NCI-H2081 (cell line): ENCODE measurements around the gene RABL3.
"Not testable (repeated sequence)": the region's sequence is repeated elsewhere in the genome, so short reads cannot be mapped to it uniquely, and the experiment has no call there.

Experiments
- DNase-seq, 2 experiments: peaks; one replicate each; lab custom pipeline; 2025; lab: John Stamatoyannopoulos, UW

The RABL3 gene

DNA sequence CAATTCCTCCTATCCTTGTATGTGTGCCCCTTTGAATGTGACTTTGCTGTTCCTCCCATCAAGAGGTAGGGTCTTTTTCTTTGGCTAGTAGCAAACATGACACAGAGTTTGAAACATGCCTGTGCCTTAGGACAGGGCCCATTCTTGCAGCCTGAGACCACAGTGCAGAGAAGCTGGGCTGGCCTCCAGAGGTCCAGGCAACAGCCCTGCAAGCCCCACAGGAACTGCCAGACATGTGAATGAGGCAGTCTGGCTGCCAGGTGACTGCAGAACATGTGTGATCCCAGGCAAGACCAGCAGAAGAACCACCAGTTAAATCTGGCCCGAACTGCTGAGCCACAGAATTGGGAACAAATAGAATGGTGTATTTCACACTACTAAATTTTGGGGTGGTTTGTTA is 59.1 kb downstream of the RABL3 start:
- DNase-seq, result no peak

DNA sequence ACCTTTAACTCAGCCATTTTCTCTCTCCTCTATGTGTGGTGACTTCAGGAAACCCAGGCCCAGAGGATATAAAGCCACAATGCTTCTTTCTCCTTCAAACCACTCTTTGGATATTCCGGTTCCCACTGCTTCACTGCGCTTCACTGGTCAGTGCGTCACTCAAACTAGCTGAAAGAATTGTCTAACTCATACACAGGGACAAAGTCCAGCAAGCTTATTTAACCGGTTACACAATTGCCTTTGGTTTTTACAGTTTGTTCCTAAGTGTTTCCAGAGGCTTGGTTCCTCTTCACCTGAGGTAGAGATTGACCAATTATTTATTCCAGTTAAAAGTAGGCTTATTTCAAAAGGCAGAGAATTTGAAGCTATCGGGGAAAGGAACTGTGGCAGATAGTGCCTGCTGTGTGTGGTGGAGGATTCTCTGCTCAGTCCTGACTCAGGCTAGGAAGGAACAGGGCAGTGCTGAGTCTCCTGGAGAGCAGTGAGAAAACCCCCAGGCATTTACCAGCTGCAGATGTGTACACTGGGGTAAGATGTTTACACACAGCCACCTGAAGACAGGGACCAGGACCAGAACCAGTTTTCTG is 60.1 kb downstream of the RABL3 start, which contains the start of gene HGD:
HGD (minus strand) TSS at position 145 of the 587 bp plus-strand sequence; CDS start at position 17, 128 bp downstream.
- no peak for DNase-seq

DNA sequence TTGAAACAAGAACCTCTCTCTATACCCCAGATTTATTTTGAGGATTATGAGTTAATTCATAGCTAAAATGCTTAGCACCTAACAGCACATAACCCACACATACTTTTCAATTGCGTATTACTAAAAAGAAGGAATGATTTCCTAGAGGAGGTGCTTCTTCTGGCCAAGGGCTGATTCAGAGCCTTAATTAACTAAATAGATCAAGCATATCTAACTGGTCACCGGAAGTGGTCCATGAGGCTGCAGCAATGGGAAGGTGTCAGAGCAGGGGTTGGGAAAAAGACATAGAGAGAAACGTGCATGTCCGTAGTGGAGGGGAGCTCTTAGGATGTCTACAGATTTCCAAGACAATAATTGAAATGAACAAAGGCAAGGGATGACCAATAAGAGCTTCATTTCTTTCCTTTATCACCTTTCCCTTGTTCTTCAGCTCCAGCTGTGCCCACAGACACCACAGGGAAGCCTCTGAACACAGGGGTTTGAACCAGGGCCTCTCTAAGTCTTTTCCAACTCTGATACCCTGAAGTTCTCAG is 60.7 kb downstream of the RABL3 start:
- DNase-seq, result no peak

DNA sequence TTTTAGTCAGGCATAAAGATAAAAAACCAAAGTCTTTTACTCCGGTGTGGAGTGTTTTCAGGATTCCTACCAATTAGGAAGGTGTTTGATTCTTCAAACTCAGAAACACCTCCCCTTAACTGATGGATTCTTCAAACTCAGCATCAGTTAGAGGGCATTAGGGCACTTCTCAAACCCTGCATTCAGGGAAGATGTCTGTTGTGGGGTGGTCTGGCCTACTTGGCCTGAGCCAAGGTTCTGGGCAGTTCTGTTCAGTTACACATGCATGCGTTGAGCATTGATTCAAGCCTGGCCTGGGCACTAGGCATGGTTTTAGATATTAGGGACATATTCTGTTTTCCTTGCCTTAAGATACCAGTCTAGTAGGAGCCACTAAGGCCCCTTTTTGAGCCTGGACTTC is 61.3 kb downstream of the RABL3 start:
- DNase-seq, result no peak

DNA sequence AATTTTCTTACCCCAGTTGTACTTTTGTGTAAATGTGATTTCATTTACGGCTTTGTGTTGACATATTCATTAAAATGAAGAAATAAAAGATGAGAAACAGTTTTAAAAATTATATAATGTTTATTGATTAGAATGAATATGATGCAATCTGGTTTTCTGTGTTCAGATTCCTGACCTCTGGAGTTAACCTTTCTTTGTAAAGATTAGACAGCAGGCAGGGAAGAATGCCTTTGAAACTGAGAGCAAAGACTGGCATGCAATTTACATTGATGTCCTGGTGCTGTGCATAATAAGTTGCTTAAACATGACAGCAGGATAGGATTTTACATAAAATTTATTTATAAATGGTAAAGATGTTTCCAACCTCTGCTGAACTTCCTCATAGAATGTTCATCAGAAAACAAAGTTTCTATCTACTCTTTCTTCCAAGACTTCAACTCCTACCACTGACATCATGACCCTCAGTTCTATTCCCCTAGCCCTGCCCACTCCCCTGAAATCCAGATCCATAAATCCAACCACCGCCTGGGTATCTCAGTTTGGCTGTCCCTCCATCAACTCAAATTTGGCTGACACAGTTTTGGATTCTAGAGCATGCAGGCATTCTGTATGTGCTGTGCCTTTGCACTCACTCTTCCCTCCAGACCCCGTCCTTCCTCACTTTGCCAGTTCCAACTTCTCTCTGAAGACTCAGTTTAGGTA is 62.0 kb downstream of the RABL3 start:
- DNase-seq, result no peak

DNA sequence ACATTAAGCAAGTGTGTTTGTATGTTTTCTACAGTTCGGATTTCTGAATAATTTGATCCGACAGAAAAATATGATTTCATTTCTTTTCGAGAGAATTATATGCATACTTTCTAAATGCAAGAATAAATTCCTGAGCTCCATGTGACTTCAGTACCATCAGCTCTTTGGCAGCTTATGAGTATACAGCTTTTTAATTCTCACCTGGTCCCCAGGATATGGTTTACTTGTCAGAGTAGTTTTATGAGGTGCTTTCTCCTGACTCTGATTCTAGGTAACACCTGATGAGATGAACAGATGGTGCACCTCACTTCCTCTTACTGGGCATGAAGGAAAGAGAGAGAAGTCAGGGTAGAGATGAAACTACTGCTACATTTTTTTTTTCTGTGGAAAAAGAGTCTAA is 63.3 kb downstream of the RABL3 start:
- no peak for DNase-seq

DNA sequence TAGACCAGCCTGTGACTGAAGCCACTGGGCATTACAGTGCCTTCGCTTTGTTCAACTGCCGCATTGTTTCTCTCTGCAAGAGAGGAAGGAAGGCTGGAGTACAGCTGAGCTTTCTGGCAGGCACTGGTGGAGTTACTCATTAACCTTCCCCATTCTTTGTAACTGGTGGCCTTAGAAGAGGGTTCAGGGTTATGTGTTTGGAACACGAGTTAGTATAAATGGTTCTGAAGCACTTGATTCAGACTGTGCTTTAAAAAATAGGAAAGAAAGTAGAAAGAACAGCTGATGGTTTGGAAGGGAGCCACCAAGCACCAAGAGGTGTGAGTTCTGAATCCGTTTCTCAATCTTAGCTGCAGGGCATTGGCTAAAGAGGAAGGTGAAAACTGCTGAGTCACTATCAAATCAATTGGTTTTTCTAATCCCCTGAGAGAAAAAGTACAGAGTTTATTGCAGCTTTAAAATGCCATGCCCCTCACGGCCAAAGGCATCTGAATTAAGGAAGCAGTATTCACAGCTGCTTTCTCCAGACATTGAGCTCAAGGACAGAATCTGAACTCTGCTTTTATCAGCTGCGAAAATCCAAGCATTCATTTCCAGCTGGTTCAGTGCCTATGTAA is 63.9 kb downstream of the RABL3 start:
- no peak for DNase-seq

DNA sequence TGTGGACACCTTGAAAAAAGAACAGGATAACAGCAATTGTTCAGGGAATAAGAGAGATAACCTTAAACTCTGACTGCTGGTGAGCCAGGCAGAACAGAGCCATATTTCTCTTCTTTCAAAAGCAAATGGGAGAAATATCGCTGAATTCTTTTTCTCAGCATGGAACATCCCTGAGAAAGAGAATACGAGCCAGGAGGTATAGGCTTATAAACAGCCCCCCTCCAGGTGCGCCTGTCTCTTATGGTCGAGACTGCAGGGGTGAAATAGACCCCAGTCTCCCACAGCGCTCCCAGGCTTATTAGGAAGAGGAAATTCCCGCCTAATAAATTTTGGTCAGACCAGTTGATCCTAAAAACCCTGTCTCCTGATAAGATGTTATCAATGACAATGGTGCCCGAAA is 65.1 kb downstream of the RABL3 start:
- DNase-seq, result not testable (repeated sequence)

DNA sequence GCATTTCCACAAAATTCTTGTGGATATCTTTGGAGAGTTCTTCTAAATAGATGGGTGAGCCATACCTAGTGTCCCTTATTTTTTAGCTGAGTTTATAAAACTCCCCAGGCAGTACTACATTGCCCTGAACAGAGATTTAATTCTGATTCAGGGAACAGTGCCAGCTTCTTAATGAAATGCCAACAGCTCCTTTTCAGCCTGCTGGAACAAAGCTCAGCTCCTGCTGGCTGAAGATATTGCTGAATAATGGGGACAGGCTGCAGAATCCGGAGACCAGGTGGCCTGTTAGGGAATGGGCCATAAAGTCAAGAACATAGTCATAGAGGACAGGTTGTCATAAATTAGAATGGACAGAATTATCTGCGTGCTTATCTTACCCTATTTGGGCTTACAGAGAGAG is 69.2 kb downstream of the RABL3 start:
- DNase-seq, result no peak

DNA sequence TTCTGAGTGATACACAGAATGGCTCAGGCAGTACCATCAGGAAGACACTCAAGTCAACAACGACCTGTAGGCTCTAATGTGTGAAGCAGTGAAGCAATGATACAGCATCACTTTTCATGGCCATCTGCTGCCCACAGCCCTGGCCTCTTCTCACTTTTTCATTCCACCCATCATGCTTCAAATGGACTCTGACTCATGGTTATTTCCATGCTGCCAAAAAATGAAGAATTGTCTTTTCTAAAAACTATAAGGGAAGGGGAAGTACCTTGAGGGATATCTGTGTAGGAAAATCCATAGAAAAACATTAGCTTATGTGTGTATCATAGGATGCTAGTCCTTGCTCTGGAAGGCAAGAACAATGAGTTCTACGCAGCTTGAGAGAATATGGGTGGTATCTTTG is 71.7 kb downstream of the RABL3 start:
- DNase-seq, result no peak

DNA sequence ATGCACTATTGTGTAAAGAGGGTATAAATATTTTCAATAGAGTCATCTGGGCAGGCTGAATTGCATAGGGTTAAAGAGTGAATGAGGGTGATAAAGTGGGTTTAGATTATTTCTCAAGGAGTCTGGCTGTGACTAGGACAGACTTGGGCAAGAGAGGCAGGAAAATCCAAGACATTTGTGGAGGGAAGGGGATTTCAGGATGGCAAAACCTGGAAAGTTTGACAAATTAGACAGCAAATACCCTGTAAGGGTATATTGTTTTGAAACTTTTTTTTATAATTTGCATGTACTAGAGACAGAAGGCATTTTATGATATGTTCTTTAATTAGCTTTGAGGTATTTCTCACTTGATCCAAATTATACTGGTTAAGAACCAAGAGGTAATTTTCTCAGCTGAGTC is 77.4 kb downstream of the RABL3 start:
- no peak for DNase-seq

DNA sequence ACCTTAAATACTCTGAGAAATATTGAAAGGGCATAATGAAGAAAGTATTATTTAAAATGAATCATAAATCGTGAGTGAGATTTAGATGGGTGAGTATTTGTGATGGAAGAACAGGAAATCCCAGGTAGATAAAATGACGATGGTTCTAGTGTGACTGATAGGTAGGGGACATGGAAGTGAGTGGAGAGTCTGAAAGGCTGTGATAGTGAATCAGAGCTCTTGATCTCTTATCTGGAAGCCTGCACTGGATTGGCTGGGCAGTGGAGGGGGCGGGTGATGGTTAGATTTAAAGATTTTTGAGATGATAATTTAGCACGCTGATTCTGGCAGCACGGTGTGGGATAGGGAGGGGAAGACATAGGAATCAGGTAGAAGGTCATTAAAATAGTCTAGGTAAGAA is 80.4 kb downstream of the RABL3 start:
- no peak for DNase-seq

DNA sequence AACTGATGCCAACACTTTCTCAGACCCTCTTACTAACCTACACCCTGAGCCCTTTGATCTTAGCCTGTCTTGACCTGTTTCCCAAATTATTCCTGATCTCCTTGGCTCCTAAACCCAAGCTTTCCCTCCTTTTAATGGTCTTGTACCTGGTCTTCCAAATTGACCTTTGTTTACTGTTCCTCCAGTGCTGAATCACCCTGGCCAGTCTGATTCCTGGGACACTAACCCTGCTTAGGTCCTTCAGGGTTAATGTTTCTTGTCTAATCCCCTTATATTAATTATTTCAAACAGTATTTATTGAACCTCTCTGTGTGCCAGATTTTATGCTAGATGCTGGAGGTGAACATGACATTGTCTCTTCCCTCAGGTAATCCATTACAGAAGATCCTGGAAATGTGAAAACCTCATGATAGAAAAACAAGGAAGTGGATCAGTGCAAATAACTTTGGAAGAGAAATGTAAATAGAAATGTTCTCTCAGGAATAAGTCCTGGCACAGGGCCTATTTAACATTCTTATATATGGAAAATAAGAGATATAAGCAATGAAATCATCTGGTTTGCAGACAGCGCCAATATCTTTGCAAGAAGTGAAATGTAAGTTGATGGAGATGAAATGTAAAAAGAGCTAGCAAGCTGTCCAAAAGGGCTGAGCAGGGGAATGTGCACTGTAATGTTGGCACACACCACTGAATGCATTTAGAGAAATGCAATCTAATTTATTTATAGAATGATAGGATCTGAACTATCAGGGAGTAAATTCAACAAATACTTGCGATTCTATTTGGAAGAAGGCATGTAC is 81.0 kb downstream of the RABL3 start:
- DNase-seq, result no peak

DNA sequence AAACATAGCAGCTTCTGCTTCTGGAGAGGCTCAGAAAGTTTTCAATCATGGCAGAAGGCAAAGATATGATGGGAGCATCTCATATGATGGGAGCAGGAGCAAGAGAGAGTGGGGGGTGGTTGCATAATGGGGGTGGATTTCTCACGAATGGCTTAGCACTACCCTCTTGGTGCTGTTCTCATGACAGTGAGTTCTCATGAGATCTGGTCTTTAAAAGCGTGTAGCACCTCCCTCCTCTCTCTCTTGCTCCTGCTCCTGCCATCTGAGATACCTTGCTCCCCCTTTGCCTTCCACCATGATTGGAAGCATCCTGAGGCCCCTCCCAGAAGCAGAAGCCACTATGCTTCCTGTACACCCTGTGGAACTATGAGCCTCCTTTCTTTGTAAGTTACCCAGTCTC is 82.5 kb downstream of the RABL3 start:
- no peak for DNase-seq

DNA sequence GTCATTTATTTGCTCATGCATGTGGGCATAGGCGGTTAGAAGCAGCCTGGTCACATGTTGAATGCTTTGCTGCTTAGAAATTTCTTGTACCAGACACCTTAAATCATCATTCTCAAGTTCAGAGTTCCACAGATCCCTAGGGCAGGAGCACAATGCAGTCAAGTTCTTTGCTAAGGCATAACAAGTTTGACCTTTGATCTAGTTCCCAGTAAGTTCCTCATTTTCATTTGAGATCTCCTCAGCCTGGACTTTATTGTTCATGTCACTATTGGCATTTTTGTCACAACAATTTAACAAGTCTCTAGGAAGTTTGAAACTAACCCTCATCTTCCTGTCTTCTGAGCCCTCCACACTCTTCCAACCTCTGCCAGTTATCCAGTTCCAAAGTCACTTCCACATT is 83.0 kb downstream of the RABL3 start:
- DNase-seq, result no peak

DNA sequence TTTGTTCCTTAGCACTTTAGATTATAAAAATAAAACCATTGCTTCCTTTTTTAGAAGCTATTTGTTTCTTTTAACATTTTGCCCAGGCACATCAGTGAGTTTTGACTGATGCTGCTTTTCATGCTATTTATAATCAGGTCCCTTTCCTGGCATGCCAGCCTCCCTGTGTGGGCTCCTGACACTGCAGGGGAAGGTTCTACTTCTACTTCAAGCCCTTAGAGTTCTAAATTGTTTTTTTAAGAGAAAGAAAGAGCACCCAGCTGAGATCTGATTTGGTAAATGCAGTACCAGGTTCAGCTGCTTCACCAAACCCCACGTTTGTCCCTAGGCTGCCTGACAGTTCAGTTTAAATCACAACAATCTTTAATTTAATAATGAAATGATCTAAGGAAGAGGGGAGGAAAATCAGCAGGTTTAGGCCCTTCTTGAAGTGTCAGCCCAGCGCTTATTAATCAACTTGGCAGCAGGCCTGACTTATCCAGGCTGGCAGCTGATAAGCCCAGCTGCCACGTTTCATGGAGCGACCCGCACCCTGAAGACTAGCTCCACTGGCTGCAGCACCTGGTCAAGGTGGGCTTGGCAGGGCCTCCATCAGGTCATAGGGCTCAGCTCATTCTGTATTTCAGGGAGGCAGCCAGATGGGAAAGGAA is 89.3 kb downstream of the RABL3 start:
- no peak for DNase-seq

DNA sequence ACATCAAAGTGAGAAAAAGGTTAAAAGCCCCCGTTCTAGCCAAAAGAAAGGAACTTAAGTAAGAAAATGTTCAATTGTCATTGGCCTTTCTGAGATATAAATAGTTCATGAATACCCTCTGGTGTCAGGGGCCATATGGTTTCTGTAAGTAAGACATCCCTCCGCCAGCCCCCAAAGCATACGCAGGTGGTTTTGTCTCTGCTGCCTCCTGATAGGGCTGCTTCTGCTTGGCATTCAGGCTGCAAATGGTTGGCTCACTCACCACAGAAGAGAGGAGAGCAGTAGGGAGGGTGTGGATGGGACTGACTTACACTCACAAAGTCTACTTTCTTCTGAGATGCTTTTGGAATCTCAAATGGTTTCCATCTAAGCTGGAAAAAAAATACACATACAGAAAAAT is 90.0 kb downstream of the RABL3 start:
- DNase-seq, result no peak

DNA sequence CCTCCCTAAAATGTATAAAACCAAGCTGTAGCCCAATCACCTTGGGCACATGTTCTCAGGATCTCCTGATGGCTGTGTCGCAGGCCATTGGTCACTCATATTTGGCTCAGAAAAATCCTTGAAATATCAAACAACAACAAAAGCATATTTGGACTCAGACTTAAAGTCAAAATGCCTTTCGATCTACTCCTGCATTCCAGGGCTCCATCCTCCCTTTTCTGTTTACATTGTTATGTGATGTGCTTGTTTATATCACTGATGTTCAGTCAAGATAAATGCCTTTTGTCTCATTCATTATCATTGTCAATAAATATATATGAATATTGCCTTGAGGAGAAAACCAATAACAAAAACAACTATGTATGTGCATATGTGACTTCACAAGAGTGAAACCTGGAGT is 92.0 kb downstream of the RABL3 start:
- no peak for DNase-seq

DNA sequence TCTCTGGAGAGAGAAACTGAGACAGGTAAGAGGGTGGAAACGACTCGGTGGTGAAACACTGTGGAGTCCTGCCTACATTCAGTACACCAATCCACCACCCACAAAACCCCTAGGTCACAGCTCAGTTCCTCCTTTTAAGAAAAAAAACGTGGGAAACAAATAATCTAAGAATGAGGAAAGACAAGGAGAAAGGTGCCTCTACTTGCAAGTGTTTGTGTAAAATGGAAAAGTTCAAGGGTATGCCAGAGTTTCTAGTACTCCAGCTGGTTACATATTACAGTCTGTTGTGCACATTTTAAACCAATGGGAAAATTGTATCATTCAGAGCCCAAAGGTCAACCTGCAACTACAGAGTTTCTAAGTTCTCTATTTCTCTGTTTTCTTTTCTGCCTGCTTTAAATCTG is 92.5 kb downstream of the RABL3 start:
- DNase-seq, result no peak

DNA sequence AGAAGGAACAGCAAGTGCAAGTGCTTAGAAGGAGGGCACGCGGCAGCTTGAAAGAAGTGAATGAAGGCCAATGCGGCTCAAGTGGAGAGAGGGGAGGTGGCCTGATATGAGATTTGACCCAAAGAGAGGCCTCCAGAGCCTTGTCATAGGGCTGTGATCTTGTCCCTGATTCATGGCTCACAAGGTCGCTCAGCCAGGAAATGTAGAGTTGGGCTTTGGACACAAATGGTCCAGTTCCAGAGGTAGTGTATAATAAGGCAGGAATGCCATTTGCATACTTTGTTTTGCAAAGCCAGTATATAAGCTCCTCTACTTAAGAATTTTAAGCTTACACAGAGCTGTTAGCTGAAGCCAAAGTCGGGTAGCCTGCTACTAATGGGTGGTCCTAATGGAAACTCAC is 94.0 kb downstream of the RABL3 start:
- DNase-seq, result no peak

DNA sequence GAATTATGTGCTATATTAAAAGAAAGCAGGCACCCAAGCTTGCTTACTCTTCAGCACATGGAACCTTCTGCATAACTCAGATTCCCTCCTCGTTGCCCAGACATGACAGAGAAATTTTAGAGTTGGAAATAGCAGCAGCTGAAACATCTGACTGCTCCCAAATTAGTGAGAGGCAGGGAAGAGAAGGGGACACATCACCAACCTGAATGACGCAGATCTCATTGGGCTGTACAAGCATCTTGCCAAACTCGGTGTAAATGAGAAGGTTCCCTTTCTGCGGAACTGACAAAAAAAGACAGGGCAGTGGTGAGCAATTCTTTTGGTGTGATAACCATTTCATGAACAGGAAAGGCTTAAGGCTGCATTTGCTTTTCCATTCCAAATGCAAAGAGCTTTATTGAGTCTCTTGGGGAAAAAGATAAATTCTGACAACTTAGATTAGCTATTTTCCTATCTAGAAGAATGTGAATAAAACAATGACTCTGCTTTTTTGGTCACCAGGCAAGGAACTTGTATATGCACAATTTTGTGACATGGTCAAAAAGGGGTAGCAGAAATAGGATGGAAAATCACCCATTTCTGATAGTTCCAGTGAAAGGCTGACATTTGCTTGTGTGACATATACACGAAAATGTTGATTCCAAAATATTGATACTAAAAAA is 95.4 kb downstream of the RABL3 start:
- no peak for DNase-seq
